ENCODE measurements around the gene CACNA2D2.

Gene CACNA2D2

GRCh38 chr3:50536471-50537180 is 33.2 kb upstream of the CACNA2D2 start:
- Histone ChIP-seq H3K4me3 (ENCODE audit: low read length) (no peak overlapping the region), H3K9ac (ENCODE audit: low read length) (no peak overlapping the region), H3K9me3 (replicated peaks; ENCODE audit: insufficient read depth, low read length) (no peaks in the 10 kb centered on the region), H3K27me3 (replicated peaks; ENCODE audit: insufficient read depth, low read length) (peaks cover 87% of the 10 kb centered on the region), H3K27ac (ENCODE audit: low read length) (no peak overlapping the region), H3K79me2 (ENCODE audit: low read length) (no peaks in the 10 kb centered on the region), H3K4me1 (ENCODE audit: low read length) (no peaks in the 10 kb centered on the region), H3K36me3 (replicated peaks; ENCODE audit: insufficient read depth, low read length) (no peaks in the 10 kb centered on the region), H4K20me1 (ENCODE audit: insufficient read depth, low read length) (no peaks in the 10 kb centered on the region), H3K4me2 (ENCODE audit: low read depth, low read length) (no peak overlapping the region), H3F3A (ENCODE audit: insufficient read depth, low read length) (no peaks in the 10 kb centered on the region), H2AFZ (ENCODE audit: low read length) (no peak overlapping the region), H3K9me2 (replicated peaks; ENCODE audit: insufficient read depth, low read length) (no peaks in the 10 kb centered on the region)
- TF ChIP-seq EZH2 (optimal IDR thresholded peaks at IDR 0.05; ENCODE audit: low read depth, low read length) = no peak
- TF ChIP-seq EZH2phosphoT487 (IDR thresholded peaks at IDR 0.05; ENCODE audit: low read length) = no peak
- TF ChIP-seq, protein P1, sequence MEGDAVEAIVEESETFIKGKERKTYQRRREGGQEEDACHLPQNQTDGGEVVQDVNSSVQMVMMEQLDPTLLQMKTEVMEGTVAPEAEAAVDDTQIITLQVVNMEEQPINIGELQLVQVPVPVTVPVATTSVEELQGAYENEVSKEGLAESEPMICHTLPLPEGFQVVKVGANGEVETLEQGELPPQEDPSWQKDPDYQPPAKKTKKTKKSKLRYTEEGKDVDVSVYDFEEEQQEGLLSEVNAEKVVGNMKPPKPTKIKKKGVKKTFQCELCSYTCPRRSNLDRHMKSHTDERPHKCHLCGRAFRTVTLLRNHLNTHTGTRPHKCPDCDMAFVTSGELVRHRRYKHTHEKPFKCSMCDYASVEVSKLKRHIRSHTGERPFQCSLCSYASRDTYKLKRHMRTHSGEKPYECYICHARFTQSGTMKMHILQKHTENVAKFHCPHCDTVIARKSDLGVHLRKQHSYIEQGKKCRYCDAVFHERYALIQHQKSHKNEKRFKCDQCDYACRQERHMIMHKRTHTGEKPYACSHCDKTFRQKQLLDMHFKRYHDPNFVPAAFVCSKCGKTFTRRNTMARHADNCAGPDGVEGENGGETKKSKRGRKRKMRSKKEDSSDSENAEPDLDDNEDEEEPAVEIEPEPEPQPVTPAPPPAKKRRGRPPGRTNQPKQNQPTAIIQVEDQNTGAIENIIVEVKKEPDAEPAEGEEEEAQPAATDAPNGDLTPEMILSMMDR (IDR thresholded peaks at IDR 0.05; ENCODE audit: low read length) = no peak
- no peak for DNase-seq

DNA sequence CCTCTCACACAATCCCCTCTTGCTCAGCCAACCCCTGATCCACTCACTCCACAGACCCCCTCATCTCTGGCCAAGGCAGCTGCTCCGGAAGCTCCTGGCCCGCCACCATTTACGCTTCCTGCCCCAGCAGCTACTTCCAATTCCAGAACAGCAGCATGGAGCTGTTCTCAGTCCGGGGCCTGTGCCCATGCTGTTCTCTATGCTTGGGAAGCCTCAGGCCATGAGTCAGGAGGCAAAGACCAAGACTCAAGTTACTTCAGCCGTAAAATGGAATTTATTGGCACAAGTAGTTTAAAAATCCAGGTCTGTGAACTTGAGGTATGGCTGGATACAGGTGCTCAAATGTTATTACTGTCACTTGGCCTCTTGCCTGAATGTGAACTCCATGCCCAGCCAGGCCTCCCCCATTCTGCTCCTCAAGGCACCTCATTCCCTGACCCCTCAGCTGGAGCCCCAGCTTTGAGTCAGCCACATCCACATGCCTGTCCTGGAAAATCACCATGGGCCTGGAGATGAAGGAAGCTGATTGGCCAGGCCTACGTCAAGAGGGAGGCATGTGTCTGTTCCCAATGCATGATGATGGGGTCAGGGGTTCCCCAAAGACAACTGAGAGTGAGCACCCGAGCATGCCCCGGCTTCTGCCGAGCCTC is 31.4 kb upstream of the CACNA2D2 start:
- H3F3A ChIP-seq (ENCODE audit: insufficient read depth, low read length) = no peaks in the 10 kb centered on the region
- no peak for TF ChIP-seq EZH2 (optimal IDR thresholded peaks at IDR 0.05; ENCODE audit: low read depth, low read length)
- no peak for TF ChIP-seq EZH2phosphoT487 (IDR thresholded peaks at IDR 0.05; ENCODE audit: low read length)
- TF ChIP-seq, protein P1 (IDR thresholded peaks at IDR 0.05; ENCODE audit: low read length) = no peak
- peaks cover 96% of the 10 kb centered on the region for H3K27me3 ChIP-seq (replicated peaks; ENCODE audit: insufficient read depth, low read length)
- no peak overlapping the region for H3K4me2 ChIP-seq (ENCODE audit: low read depth, low read length)
- no peak overlapping the region for H2AFZ ChIP-seq (ENCODE audit: low read length)
- no peaks in the 10 kb centered on the region for H4K20me1 ChIP-seq (ENCODE audit: insufficient read depth, low read length)
- H3K9me2 ChIP-seq (replicated peaks; ENCODE audit: insufficient read depth, low read length) = no peaks in the 10 kb centered on the region
- H3K9ac ChIP-seq (ENCODE audit: low read length) = no peak overlapping the region
- H3K4me1 ChIP-seq (ENCODE audit: low read length) = no peaks in the 10 kb centered on the region
- H3K4me3 ChIP-seq (ENCODE audit: low read length) = no peak overlapping the region
- H3K79me2 ChIP-seq (ENCODE audit: low read length) = no peaks in the 10 kb centered on the region
- DNase-seq = no peak
- H3K27ac ChIP-seq (ENCODE audit: low read length) = no peak overlapping the region
- no peaks in the 10 kb centered on the region for H3K9me3 ChIP-seq (replicated peaks; ENCODE audit: insufficient read depth, low read length)
- no peaks in the 10 kb centered on the region for H3K36me3 ChIP-seq (replicated peaks; ENCODE audit: insufficient read depth, low read length)

DNA sequence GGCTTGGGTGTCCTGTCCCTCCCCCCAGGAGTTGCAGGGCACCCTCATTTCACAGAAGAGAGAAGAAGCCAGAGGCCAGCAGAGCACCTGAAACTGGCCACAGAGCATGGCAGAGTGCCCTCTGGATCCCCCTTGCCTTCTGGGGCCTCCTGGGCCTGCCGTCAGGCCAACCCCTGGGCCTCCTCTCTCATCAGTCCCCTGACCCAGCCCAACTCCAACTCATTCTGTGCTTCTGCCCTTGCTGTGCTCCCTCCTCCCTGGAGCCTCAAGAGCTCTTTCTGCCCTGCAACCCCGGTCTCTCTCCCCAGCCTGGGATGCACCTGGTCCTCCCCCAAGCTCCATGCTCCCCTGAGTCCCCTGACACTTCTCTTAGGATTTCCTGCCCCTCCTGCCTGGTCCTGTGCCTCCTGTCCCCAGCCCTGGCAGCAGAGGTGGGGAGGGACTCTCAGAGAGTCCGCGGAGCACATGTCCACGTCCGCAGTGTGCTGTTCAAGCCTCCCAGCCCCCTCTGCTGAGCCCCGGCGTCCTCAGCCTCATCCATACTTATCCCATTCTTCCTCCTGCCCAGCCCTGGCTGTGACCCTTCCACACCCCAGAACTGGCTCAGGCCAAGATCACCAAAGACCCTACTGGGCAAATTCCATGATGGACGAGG is 30.5 kb upstream of the CACNA2D2 start:
- no peaks in the 10 kb centered on the region for H3K36me3 ChIP-seq (replicated peaks; ENCODE audit: insufficient read depth, low read length)
- H3K9me2 ChIP-seq (replicated peaks; ENCODE audit: insufficient read depth, low read length) = no peaks in the 10 kb centered on the region
- no peaks in the 10 kb centered on the region for H3F3A ChIP-seq (ENCODE audit: insufficient read depth, low read length)
- DNase-seq = no peak
- peaks cover 96% of the 10 kb centered on the region for H3K27me3 ChIP-seq (replicated peaks; ENCODE audit: insufficient read depth, low read length)
- H3K9me3 ChIP-seq (replicated peaks; ENCODE audit: insufficient read depth, low read length) = no peaks in the 10 kb centered on the region
- no peak overlapping the region for H3K4me2 ChIP-seq (ENCODE audit: low read depth, low read length)
- H3K79me2 ChIP-seq (ENCODE audit: low read length) = no peaks in the 10 kb centered on the region
- H3K9ac ChIP-seq (ENCODE audit: low read length) = no peak overlapping the region
- H2AFZ ChIP-seq (ENCODE audit: low read length) = no peak overlapping the region
- H3K4me1 ChIP-seq (ENCODE audit: low read length) = no peaks in the 10 kb centered on the region
- no peak overlapping the region for H3K27ac ChIP-seq (ENCODE audit: low read length)
- no peak overlapping the region for H3K4me3 ChIP-seq (ENCODE audit: low read length)
- no peaks in the 10 kb centered on the region for H4K20me1 ChIP-seq (ENCODE audit: insufficient read depth, low read length)
- no peak for TF ChIP-seq EZH2phosphoT487 (IDR thresholded peaks at IDR 0.05; ENCODE audit: low read length)
- no peak for TF ChIP-seq EZH2 (optimal IDR thresholded peaks at IDR 0.05; ENCODE audit: low read depth, low read length)
- TF ChIP-seq, protein P1 (IDR thresholded peaks at IDR 0.05; ENCODE audit: low read length) = no peak
